OCI-LY7 (cell line): ENCODE results near the gene NBEA.

Source experiments
- EZH2phosphoT487 ChIP-seq: fragments of 200-600 bp; sonication (generic); IDR thresholded peaks from 2 replicates; pipeline ENCODE4 v1.6.1; 2018; ENCODE audit warnings: low read depth, borderline replicate concordance, mild to moderate bottlenecking, mixed run types, antibody characterized with exemption, low read length, moderate library complexity, mixed read lengths
- TF ChIP-seq, protein P1 (sequence below): fragments of 200-600 bp; sonication (generic); conservative IDR thresholded peaks from 2 replicates; pipeline ENCODE4 v1.5.1; 2014; ENCODE audit warnings: mild to moderate bottlenecking, antibody characterized with exemption, low read length, moderate library complexity, mixed read lengths

DNA sequence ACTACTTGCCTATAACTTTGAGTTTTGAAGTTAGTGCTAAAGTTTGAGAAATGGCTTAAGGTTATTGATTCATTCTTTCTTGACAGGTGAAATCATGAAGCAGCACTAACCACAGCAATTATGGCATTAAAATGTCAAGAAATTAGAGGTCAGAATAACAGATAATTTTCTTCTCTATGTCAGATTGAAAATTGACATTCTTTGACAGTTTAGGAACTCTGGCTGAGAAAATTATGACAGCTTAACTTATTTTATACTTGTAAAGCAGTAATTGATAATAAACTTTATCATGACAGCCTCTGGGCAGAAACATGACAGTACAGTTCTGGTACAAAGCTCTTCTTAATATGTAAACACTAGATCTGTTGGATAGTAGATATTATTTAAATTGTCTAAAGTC, 689.6 kb downstream of the NBEA start:
- TF ChIP-seq, protein P1, sequence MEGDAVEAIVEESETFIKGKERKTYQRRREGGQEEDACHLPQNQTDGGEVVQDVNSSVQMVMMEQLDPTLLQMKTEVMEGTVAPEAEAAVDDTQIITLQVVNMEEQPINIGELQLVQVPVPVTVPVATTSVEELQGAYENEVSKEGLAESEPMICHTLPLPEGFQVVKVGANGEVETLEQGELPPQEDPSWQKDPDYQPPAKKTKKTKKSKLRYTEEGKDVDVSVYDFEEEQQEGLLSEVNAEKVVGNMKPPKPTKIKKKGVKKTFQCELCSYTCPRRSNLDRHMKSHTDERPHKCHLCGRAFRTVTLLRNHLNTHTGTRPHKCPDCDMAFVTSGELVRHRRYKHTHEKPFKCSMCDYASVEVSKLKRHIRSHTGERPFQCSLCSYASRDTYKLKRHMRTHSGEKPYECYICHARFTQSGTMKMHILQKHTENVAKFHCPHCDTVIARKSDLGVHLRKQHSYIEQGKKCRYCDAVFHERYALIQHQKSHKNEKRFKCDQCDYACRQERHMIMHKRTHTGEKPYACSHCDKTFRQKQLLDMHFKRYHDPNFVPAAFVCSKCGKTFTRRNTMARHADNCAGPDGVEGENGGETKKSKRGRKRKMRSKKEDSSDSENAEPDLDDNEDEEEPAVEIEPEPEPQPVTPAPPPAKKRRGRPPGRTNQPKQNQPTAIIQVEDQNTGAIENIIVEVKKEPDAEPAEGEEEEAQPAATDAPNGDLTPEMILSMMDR, result no peak
- TF ChIP-seq EZH2phosphoT487, result no peak
